HEK293T (cell line): ENCODE data around the gene CBARP.

Experiments used
- CTCF ChIA-PET: fragments of 350-600 bp; formaldehyde crosslinking; extraction: SDS; loops from one replicate; lab custom pipeline; 2021; ENCODE audit warnings: antibody characterized with exemption, inconsistent platforms; lab: Yijun Ruan, JAX
- POLR2A ChIA-PET: fragments of 350-600 bp; formaldehyde crosslinking; extraction: SDS; loops from one replicate; lab custom pipeline; 2020; ENCODE audit warnings: antibody characterized with exemption, inconsistent platforms; lab: Yijun Ruan, JAX
- DNase-seq: peaks from one replicate; pipeline ENCODE4 v3.0.0; 2012; ENCODE audit warnings: mixed read lengths; ENCODE audit errors: extremely low spot score
- ARNT ChIP-seq: fragments of 450-650 bp; IDR thresholded peaks from 2 replicates; pipeline ENCODE4 v1.6.1; 2017; ENCODE audit warnings: mild to moderate bottlenecking
- BHLHE40 ChIP-seq: fragments of 450-650 bp; IDR thresholded peaks from 2 replicates; pipeline ENCODE4 v1.6.1; 2016; ENCODE audit warnings: mild to moderate bottlenecking, moderate library complexity, borderline replicate concordance
- CTBP1 ChIP-seq: fragments of 450-650 bp; IDR thresholded peaks from 2 replicates; pipeline ENCODE4 v1.6.1; 2016; ENCODE audit warnings: borderline replicate concordance
- ELF4 ChIP-seq: fragments of 450-650 bp; IDR thresholded peaks from 2 replicates; pipeline ENCODE4 v1.6.1; 2017; ENCODE audit warnings: antibody characterized with exemption
- FOXA1 ChIP-seq: fragments of 450-650 bp; IDR thresholded peaks from 2 replicates; pipeline ENCODE4 v1.6.1; 2016; ENCODE audit warnings: mild to moderate bottlenecking
- FOXK2 ChIP-seq: fragments of 450-650 bp; IDR thresholded peaks from 2 replicates; pipeline ENCODE4 v1.6.1; 2016; ENCODE audit warnings: mild to moderate bottlenecking
- FOXM1 ChIP-seq: fragments of 450-650 bp; IDR thresholded peaks from 2 replicates; pipeline ENCODE4 v1.6.1; 2017; ENCODE audit warnings: mild to moderate bottlenecking, borderline replicate concordance
- HDGF ChIP-seq: fragments of 450-650 bp; IDR thresholded peaks from 2 replicates; pipeline ENCODE4 v1.6.1; 2017; ENCODE audit warnings: antibody characterized with exemption, borderline replicate concordance
- L3MBTL2 ChIP-seq: fragments of 450-650 bp; conservative IDR thresholded peaks from 2 replicates; pipeline ENCODE4 v1.6.1; 2016; ENCODE audit warnings: mild to moderate bottlenecking
- LEF1 ChIP-seq: fragments of 450-650 bp; IDR thresholded peaks from 2 replicates; pipeline ENCODE4 v1.6.1; 2017; ENCODE audit warnings: mild to moderate bottlenecking, borderline replicate concordance
- NFRKB ChIP-seq: fragments of 450-650 bp; IDR thresholded peaks from 2 replicates; pipeline ENCODE4 v1.6.1; 2016; ENCODE audit warnings: mild to moderate bottlenecking, moderate library complexity
- PKNOX1 ChIP-seq: fragments of 450-650 bp; IDR thresholded peaks from 2 replicates; pipeline ENCODE4 v1.6.1; 2016
- SP1 ChIP-seq: fragments of 450-650 bp; IDR thresholded peaks from 2 replicates; pipeline ENCODE4 v1.6.1; 2017
- SUZ12 ChIP-seq: fragments of 450-650 bp; IDR thresholded peaks from 2 replicates; pipeline ENCODE4 v1.6.1; 2016; ENCODE audit warnings: mild to moderate bottlenecking
- TARDBP ChIP-seq: fragments of 450-650 bp; IDR thresholded peaks from 2 replicates; pipeline ENCODE4 v1.6.1; 2016
- ZNF384 ChIP-seq: fragments of 450-650 bp; IDR thresholded peaks from 2 replicates; pipeline ENCODE4 v1.6.1; 2016

Gene CBARP

GRCh38 chr19:1237027-1237659, 662 bp downstream of the CBARP start:
- ChIA-PET CTCF (interaction anchor here (1.3 kb wide), 1 partner anchor 16 kb away, joined by 3 read pairs; no protein-coding TSS in a partner anchor), POLR2A (no interaction called here)
- TF ChIP-seq BHLHE40: no peak
- no peak for TF ChIP-seq PKNOX1
- no peak for TF ChIP-seq FOXK2
- no peak for TF ChIP-seq L3MBTL2
- TF ChIP-seq TARDBP: no peak
- no peak for TF ChIP-seq LEF1
- DNase-seq: no peak

GRCh38 chr19:1236576-1236975, 1.2 kb downstream of the CBARP start:
- CTCF ChIA-PET: interaction anchor here (1.3 kb wide), 1 partner anchor 16 kb away, joined by 3 read pairs; no protein-coding TSS in a partner anchor
- DNase-seq: no peak
- no peak for TF ChIP-seq HDGF
- TF ChIP-seq NFRKB: no peak
- POLR2A ChIA-PET: interaction anchor here (1.0 kb wide), 1 partner anchor 32 kb away, joined by 3 read pairs; no protein-coding TSS in a partner anchor

GRCh38 chr19:1235625-1236538, 1.9 kb downstream of the CBARP start:
- TF ChIP-seq BHLHE40 (no peak), PKNOX1 (no peak), ELF4 (no peak), TARDBP (no peak), CTBP1 (no peak), FOXK2 (no peak)
- CTCF ChIA-PET: interaction anchor here (1.3 kb wide), 1 partner anchor 15 kb away, joined by 3 read pairs; no protein-coding TSS in a partner anchor
- POLR2A ChIA-PET: interaction anchor here (1.0 kb wide), 1 partner anchor 33 kb away, joined by 3 read pairs; no protein-coding TSS in a partner anchor

GRCh38 chr19:1234955-1235380, 2.8 kb downstream of the CBARP start:
- ChIA-PET CTCF (no interaction called here), POLR2A (no interaction called here)
- TF ChIP-seq ELF4 (no peak), FOXK2 (no peak), ARNT (no peak), SUZ12 (no peak), NFRKB (no peak), FOXM1 (no peak), FOXA1 (no peak), TARDBP (no peak), CTBP1 (no peak), ZNF384 (no peak), PKNOX1 (no peak), SP1 (no peak), LEF1 (no peak), L3MBTL2 (no peak), HDGF (no peak), BHLHE40 (no peak)
- no peak for DNase-seq

More at GRCh38 chr19:1235625-1236538, 1.9 kb downstream of the CBARP start:
- no peak for DNase-seq

- CTCF ChIA-PET: no interaction called here
- no peak for DNase-seq
- POLR2A ChIA-PET: no interaction called here
- TF ChIP-seq FOXM1 (no peak), CTBP1 (no peak), L3MBTL2 (no peak), FOXK2 (no peak), NFRKB (no peak), SUZ12 (no peak), ELF4 (no peak)
Observed at GRCh38 chr19:1234051-1234954, 3.5 kb downstream of the CBARP start.

DNA sequence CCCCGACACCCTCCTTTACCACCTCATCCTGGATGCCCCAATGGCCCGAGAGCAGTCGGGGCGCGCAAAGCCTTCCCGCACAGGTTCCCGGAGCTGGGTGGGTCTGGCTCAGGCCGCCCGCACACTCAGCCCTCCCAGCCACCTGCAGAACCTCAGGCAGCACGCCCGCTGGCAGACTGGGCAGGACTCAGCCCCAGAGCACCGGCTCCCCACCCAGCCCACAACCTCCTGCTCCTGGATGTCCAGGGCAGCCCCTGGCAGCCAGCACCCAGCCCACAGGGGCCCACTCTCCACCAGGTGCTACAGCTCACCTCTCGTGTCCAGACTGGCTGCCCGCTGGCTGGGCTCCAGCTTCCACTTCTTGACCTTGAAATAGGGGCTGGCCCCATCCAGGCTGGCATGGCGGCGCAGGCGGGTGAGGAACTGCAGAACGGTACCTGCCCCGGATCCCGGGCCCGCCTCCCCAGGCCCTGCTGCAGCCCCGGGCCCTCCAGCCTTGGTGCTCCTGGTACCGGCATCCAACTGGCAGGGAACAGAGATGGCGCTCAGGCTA, 4.6 kb downstream of the CBARP start:
- TF ChIP-seq SP1 (no peak), ARNT (no peak), ZNF384 (no peak), L3MBTL2 (no peak), FOXK2 (no peak), NFRKB (no peak), FOXA1 (no peak), CTBP1 (no peak), PKNOX1 (no peak), ELF4 (no peak), HDGF (no peak), TARDBP (no peak), BHLHE40 (no peak), LEF1 (no peak), SUZ12 (no peak)
- CTCF ChIA-PET: no interaction called here
- POLR2A ChIA-PET: interaction anchor here (1.1 kb wide), 1 partner anchor 36 kb away, joined by 4 read pairs; the partner anchor contains the start of gene CIRBP
- DNase-seq: no peak
